Liver (tissue), 3 donors: Measurements from ENCODE around the gene RPL26.
A peak's percentile ranks its signal among the peaks of the same experiment; 100 is the strongest.

Experiments
- GABPA ChIP-seq, 2 donors: IDR thresholded peaks in 1 of 2; conservative IDR thresholded peaks in 1 of 2; 2 replicates each; pipeline ENCODE4 v1.6.1; 2016; ENCODE audit warnings: antibody characterized with exemption in 2 of 2, mild to moderate bottlenecking in 1 of 2, moderate library complexity in 1 of 2
- RAD21 ChIP-seq, 2 donors: IDR thresholded peaks; 2 replicates each; pipeline ENCODE4 v1.6.1; 2016; ENCODE audit warnings: antibody characterized with exemption in 2 of 2, mild to moderate bottlenecking in 2 of 2
- SP1 ChIP-seq: IDR thresholded peaks from 2 replicates; pipeline ENCODE4 v1.6.1; 2018; ENCODE audit warnings: antibody characterized with exemption, mild to moderate bottlenecking
- TAF1 ChIP-seq: conservative IDR thresholded peaks from 2 replicates; pipeline ENCODE4 v1.6.1; 2016; ENCODE audit warnings: antibody characterized with exemption, mild to moderate bottlenecking
- YY1 ChIP-seq: IDR thresholded peaks from 2 replicates; pipeline ENCODE4 v1.6.1; 2016; ENCODE audit warnings: antibody characterized with exemption, mild to moderate bottlenecking
- TF ChIP-seq, protein P1 (sequence below): fragments of 150-350 bp; IDR thresholded peaks from 2 replicates; pipeline ENCODE4 v1.5.1; 2017; ENCODE audit warnings: improper control_type of control experiment, low read depth, low read length; ENCODE audit not compliant: missing input control
- TF ChIP-seq, protein P2 (sequence below): IDR thresholded peaks from 2 replicates; pipeline ENCODE4 v1.6.1; 2016; ENCODE audit warnings: antibody characterized with exemption
- TF ChIP-seq, protein P3 (sequence below): IDR thresholded peaks from 2 replicates; pipeline ENCODE4 v1.6.1; 2016; ENCODE audit warnings: antibody characterized with exemption, mild to moderate bottlenecking
- donor health status: healthy.
- donor health status: healthy.

- TF ChIP-seq, protein P1, sequence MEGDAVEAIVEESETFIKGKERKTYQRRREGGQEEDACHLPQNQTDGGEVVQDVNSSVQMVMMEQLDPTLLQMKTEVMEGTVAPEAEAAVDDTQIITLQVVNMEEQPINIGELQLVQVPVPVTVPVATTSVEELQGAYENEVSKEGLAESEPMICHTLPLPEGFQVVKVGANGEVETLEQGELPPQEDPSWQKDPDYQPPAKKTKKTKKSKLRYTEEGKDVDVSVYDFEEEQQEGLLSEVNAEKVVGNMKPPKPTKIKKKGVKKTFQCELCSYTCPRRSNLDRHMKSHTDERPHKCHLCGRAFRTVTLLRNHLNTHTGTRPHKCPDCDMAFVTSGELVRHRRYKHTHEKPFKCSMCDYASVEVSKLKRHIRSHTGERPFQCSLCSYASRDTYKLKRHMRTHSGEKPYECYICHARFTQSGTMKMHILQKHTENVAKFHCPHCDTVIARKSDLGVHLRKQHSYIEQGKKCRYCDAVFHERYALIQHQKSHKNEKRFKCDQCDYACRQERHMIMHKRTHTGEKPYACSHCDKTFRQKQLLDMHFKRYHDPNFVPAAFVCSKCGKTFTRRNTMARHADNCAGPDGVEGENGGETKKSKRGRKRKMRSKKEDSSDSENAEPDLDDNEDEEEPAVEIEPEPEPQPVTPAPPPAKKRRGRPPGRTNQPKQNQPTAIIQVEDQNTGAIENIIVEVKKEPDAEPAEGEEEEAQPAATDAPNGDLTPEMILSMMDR: no peak
- TF ChIP-seq TAF1 (no peak), SP1 (no peak), RAD21 (IDR thresholded peaks at IDR 0.05) (no peak), YY1 (peak; percentile 54), GABPA (IDR thresholded peaks at IDR 0.05 in 1 of 2, conservative IDR thresholded peaks at IDR 0.05 in 1 of 2) (no peak)
- TF ChIP-seq, protein P2, sequence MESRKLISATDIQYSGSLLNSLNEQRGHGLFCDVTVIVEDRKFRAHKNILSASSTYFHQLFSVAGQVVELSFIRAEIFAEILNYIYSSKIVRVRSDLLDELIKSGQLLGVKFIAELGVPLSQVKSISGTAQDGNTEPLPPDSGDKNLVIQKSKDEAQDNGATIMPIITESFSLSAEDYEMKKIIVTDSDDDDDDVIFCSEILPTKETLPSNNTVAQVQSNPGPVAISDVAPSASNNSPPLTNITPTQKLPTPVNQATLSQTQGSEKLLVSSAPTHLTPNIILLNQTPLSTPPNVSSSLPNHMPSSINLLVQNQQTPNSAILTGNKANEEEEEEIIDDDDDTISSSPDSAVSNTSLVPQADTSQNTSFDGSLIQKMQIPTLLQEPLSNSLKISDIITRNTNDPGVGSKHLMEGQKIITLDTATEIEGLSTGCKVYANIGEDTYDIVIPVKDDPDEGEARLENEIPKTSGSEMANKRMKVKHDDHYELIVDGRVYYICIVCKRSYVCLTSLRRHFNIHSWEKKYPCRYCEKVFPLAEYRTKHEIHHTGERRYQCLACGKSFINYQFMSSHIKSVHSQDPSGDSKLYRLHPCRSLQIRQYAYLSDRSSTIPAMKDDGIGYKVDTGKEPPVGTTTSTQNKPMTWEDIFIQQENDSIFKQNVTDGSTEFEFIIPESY: no peak
- TF ChIP-seq, protein P3, sequence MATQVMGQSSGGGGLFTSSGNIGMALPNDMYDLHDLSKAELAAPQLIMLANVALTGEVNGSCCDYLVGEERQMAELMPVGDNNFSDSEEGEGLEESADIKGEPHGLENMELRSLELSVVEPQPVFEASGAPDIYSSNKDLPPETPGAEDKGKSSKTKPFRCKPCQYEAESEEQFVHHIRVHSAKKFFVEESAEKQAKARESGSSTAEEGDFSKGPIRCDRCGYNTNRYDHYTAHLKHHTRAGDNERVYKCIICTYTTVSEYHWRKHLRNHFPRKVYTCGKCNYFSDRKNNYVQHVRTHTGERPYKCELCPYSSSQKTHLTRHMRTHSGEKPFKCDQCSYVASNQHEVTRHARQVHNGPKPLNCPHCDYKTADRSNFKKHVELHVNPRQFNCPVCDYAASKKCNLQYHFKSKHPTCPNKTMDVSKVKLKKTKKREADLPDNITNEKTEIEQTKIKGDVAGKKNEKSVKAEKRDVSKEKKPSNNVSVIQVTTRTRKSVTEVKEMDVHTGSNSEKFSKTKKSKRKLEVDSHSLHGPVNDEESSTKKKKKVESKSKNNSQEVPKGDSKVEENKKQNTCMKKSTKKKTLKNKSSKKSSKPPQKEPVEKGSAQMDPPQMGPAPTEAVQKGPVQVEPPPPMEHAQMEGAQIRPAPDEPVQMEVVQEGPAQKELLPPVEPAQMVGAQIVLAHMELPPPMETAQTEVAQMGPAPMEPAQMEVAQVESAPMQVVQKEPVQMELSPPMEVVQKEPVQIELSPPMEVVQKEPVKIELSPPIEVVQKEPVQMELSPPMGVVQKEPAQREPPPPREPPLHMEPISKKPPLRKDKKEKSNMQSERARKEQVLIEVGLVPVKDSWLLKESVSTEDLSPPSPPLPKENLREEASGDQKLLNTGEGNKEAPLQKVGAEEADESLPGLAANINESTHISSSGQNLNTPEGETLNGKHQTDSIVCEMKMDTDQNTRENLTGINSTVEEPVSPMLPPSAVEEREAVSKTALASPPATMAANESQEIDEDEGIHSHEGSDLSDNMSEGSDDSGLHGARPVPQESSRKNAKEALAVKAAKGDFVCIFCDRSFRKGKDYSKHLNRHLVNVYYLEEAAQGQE: no peak
These were observed 43.2 kb upstream of the RPL26 start for GRCh38 chr17:8426094-8426720.
